Naive B cell (primary cell): ENCODE data around the gene CALM1. TPM values are rescaled to one million over a fixed set of nuclear protein-coding genes. Genes with fewer than 3 reads are reported as not detected.

ENCODE experiments used
- ATAC-seq, 2 donors: fragments of 150-1000 bp; cut with Tn5 transposase; 2 replicates each; pipeline ENCODE4 v1.10.0; 2021; ENCODE audit warnings: low read depth in 2 of 2, mild to moderate bottlenecking in 2 of 2, moderate library complexity in 2 of 2
- DNase-seq: peaks from one replicate; pipeline ENCODE4 v3.0.0; 2022
- H3K27ac Mint-ChIP-seq, 6 donors: one replicate each; pipeline ENCODE4 v1.8.0; 2020 to 2022; ENCODE audit warnings: mild to moderate bottlenecking in 6 of 6, mixed read lengths in 6 of 6, moderate library complexity in 5 of 6, inconsistent platforms in 2 of 6
- H3K27me3 Mint-ChIP-seq, 3 donors: one replicate each; pipeline ENCODE4 v1.8.0; 2021 to 2022; ENCODE audit warnings: mixed read lengths in 3 of 3, mild to moderate bottlenecking in 1 of 3
- H3K36me3 Mint-ChIP-seq, 2 donors: one replicate each; pipeline ENCODE4 v1.8.0; 2020 to 2022; ENCODE audit warnings: mixed read lengths in 2 of 2, inconsistent platforms in 1 of 2, mild to moderate bottlenecking in 1 of 2
- H3K4me1 Mint-ChIP-seq, 3 donors: one replicate each; pipeline ENCODE4 v1.8.0; 2020 to 2022; ENCODE audit warnings: mixed read lengths in 3 of 3, inconsistent platforms in 1 of 3, mild to moderate bottlenecking in 1 of 3, moderate library complexity in 1 of 3
- H3K4me3 Mint-ChIP-seq, 8 donors: one replicate each; pipeline ENCODE4 v1.8.0; 2020 to 2022; ENCODE audit warnings: mild to moderate bottlenecking in 8 of 8, mixed read lengths in 8 of 8, moderate library complexity in 8 of 8, inconsistent platforms in 2 of 8
- H3K9me3 Mint-ChIP-seq, 7 donors: one replicate each; pipeline ENCODE4 v1.8.0; 2020 to 2022; ENCODE audit warnings: mixed read lengths in 7 of 7, mild to moderate bottlenecking in 5 of 7, inconsistent platforms in 2 of 7, moderate library complexity in 1 of 7
- polyA plus RNA-seq, 6 donors: library from polyadenylated mRNA; unstranded; fragments of 300-500 nt; fragmentation: Illumina TruSeq; gene quantifications; one replicate each; pipeline ENCODE4 v1.2.3, GENCODE V29; 2021; ENCODE audit warnings: low read depth in 6 of 6

CALM1 gene
- polyA plus RNA-seq, 6 donors from 2014 or later, result 1,004 to 1,312 (median 1,081) TPM

- Mint-ChIP-seq H3K36me3 (peaks cover 9 to 15% of the 10 kb centered on the region in 2 donors), H3K4me1 (peaks cover 5 to 10% (median 6%) of the 10 kb centered on the region in 3 donors), H3K9me3 (no peaks in the 10 kb centered on the region), H3K27ac (no peak overlapping the region), H3K27me3 (no peaks in the 10 kb centered on the region), H3K4me3 (no peak overlapping the region)
- DNase-seq (no peak), ATAC-seq (no peak)
Measured at GRCh38 chr14:90407230-90407629, 10.4 kb downstream of the CALM1 start.

- peaks cover 0 to 3% (median 0%) of the 10 kb centered on the region in 3 donors for H3K4me1 Mint-ChIP-seq
- ATAC-seq, result no peak
- peak overlapping the region in 2 of 6 donors; percentile 60 to 66 for H3K27ac Mint-ChIP-seq
- H3K9me3 Mint-ChIP-seq, result no peaks in the 10 kb centered on the region
- H3K36me3 Mint-ChIP-seq, result peaks cover under 1 to 5% of the 10 kb centered on the region in 2 donors
- no peaks in the 10 kb centered on the region for H3K27me3 Mint-ChIP-seq
- DNase-seq, result no peak
- no peak overlapping the region for H3K4me3 Mint-ChIP-seq
Measured at GRCh38 chr14:90408713-90409112, 11.9 kb downstream of the CALM1 start.

- no peak for ATAC-seq
- peaks cover 0 to 3% (median 0%) of the 10 kb centered on the region in 3 donors for H3K4me1 Mint-ChIP-seq
- H3K4me3 Mint-ChIP-seq, result no peak overlapping the region
Measured at GRCh38 chr14:90409209-90409730, 12.4 kb downstream of the CALM1 start.

GRCh38 chr14:90412058-90412457 lies 15.2 kb downstream of the CALM1 start:
- ATAC-seq, result no peak
- peak overlapping the region in 1 of 6 donors; percentile 69 for H3K27ac Mint-ChIP-seq
- H3K9me3 Mint-ChIP-seq, result no peaks in the 10 kb centered on the region
- peaks cover 0 to 3% (median 0%) of the 10 kb centered on the region in 3 donors for H3K4me1 Mint-ChIP-seq
- no peak for DNase-seq
- H3K4me3 Mint-ChIP-seq, result no peak overlapping the region
- no peaks in the 10 kb centered on the region for H3K36me3 Mint-ChIP-seq
- no peaks in the 10 kb centered on the region for H3K27me3 Mint-ChIP-seq

More at GRCh38 chr14:90409209-90409730, 12.4 kb downstream of the CALM1 start:
- Mint-ChIP-seq H3K36me3 (peaks cover 0 to 5% of the 10 kb centered on the region in 2 donors), H3K9me3 (no peaks in the 10 kb centered on the region), H3K27me3 (no peaks in the 10 kb centered on the region), H3K27ac (peak overlapping the region in 3 of 6 donors; percentile 2 to 66 (median 58))
- no peak for DNase-seq

- Mint-ChIP-seq H3K4me1 (no peaks in the 10 kb centered on the region), H3K4me3 (no peak overlapping the region), H3K36me3 (peaks cover 0 to 4% of the 10 kb centered on the region in 2 donors), H3K27ac (peak overlapping the region in 1 of 6 donors; percentile 11), H3K9me3 (peaks cover 0 to 9% (median 0%) of the 10 kb centered on the region in 7 donors), H3K27me3 (no peaks in the 10 kb centered on the region)
- ATAC-seq (no peak), DNase-seq (no peak)
Measured at GRCh38 chr14:90416720-90417119, 19.9 kb downstream of the CALM1 start.

GRCh38 chr14:90418053-90418452 lies 21.2 kb downstream of the CALM1 start:
- H3K4me3 Mint-ChIP-seq, result no peak overlapping the region
- H3K36me3 Mint-ChIP-seq, result peaks cover 0 to 4% of the 10 kb centered on the region in 2 donors
- no peaks in the 10 kb centered on the region for H3K4me1 Mint-ChIP-seq
- ATAC-seq (no peak), DNase-seq (no peak)
- peaks cover 0 to 9% (median 0%) of the 10 kb centered on the region in 7 donors for H3K9me3 Mint-ChIP-seq
- H3K27me3 Mint-ChIP-seq, result no peaks in the 10 kb centered on the region
- H3K27ac Mint-ChIP-seq, result no peak overlapping the region

- no peaks in the 10 kb centered on the region for H3K4me1 Mint-ChIP-seq
- DNase-seq (no peak), ATAC-seq (no peak)
- no peak overlapping the region for H3K27ac Mint-ChIP-seq
- H3K27me3 Mint-ChIP-seq, result no peaks in the 10 kb centered on the region
- peaks cover 0 to 9% (median 0%) of the 10 kb centered on the region in 7 donors for H3K9me3 Mint-ChIP-seq
- peaks cover 0 to 4% of the 10 kb centered on the region in 2 donors for H3K36me3 Mint-ChIP-seq
- H3K4me3 Mint-ChIP-seq, result no peak overlapping the region
Measured at GRCh38 chr14:90419200-90419599, 22.4 kb downstream of the CALM1 start.

GRCh38 chr14:90421001-90421631 lies 24.3 kb downstream of the CALM1 start:
- H3K4me1 Mint-ChIP-seq, result no peaks in the 10 kb centered on the region
- H3K27ac Mint-ChIP-seq, result no peak overlapping the region
- DNase-seq (no peak), ATAC-seq (no peak)
- H3K36me3 Mint-ChIP-seq, result peaks cover 0 to 4% of the 10 kb centered on the region in 2 donors
- no peak overlapping the region for H3K4me3 Mint-ChIP-seq
- no peaks in the 10 kb centered on the region for H3K27me3 Mint-ChIP-seq
- H3K9me3 Mint-ChIP-seq, result peaks cover 0 to 9% (median 0%) of the 10 kb centered on the region in 7 donors

- H3K36me3 Mint-ChIP-seq, result peaks cover 0 to 4% of the 10 kb centered on the region in 2 donors
- H3K27ac Mint-ChIP-seq, result no peak overlapping the region
- DNase-seq (no peak), ATAC-seq (no peak)
- H3K9me3 Mint-ChIP-seq, result peaks cover 0 to 9% (median 0%) of the 10 kb centered on the region in 7 donors
- no peaks in the 10 kb centered on the region for H3K4me1 Mint-ChIP-seq
- no peaks in the 10 kb centered on the region for H3K27me3 Mint-ChIP-seq
- H3K4me3 Mint-ChIP-seq, result no peak overlapping the region
Measured at GRCh38 chr14:90421632-90422020, 24.8 kb downstream of the CALM1 start.

- DNase-seq (no peak), ATAC-seq (no peak)
- peaks cover 0 to 6% (median 4%) of the 10 kb centered on the region in 3 donors for H3K4me1 Mint-ChIP-seq
- peaks cover 0 to 6% (median 0%) of the 10 kb centered on the region in 7 donors for H3K9me3 Mint-ChIP-seq
- no peaks in the 10 kb centered on the region for H3K36me3 Mint-ChIP-seq
- H3K27ac Mint-ChIP-seq, result no peak overlapping the region
- H3K27me3 Mint-ChIP-seq, result peaks cover 0 to 5% (median 0%) of the 10 kb centered on the region in 3 donors
- no peak overlapping the region for H3K4me3 Mint-ChIP-seq
Measured at GRCh38 chr14:90423166-90423565, 26.3 kb downstream of the CALM1 start.

GRCh38 chr14:90424075-90424474 lies 27.2 kb downstream of the CALM1 start:
- H3K4me3 Mint-ChIP-seq, result peak overlapping the region in 1 of 8 donors; percentile 11
- H3K36me3 Mint-ChIP-seq, result no peaks in the 10 kb centered on the region
- ATAC-seq, result no peak
- DNase-seq, result no peak
- H3K27me3 Mint-ChIP-seq, result peaks cover 0 to 5% (median 0%) of the 10 kb centered on the region in 3 donors
- H3K27ac Mint-ChIP-seq, result peak overlapping the region in 1 of 6 donors; percentile 78
- no peaks in the 10 kb centered on the region for H3K9me3 Mint-ChIP-seq
- H3K4me1 Mint-ChIP-seq, result peaks cover 0 to 7% (median 4%) of the 10 kb centered on the region in 3 donors

GRCh38 chr14:90424686-90425372 lies 28.0 kb downstream of the CALM1 start:
- H3K36me3 Mint-ChIP-seq, result no peaks in the 10 kb centered on the region
- no peak overlapping the region for H3K27ac Mint-ChIP-seq
- no peak overlapping the region for H3K4me3 Mint-ChIP-seq
- peaks cover 0 to 5% (median 0%) of the 10 kb centered on the region in 3 donors for H3K27me3 Mint-ChIP-seq
- H3K9me3 Mint-ChIP-seq, result peaks cover 0 to 2% (median 0%) of the 10 kb centered on the region in 7 donors
- peaks cover 0 to 7% (median 4%) of the 10 kb centered on the region in 3 donors for H3K4me1 Mint-ChIP-seq
- no peak for DNase-seq
- no peak for ATAC-seq

GRCh38 chr14:90425373-90425879 lies 28.6 kb downstream of the CALM1 start:
- no peaks in the 10 kb centered on the region for H3K36me3 Mint-ChIP-seq
- peaks cover 0 to 5% (median 0%) of the 10 kb centered on the region in 3 donors for H3K27me3 Mint-ChIP-seq
- H3K9me3 Mint-ChIP-seq, result peaks cover 0 to 2% (median 0%) of the 10 kb centered on the region in 7 donors
- ATAC-seq (no peak), DNase-seq (no peak)
- H3K4me3 Mint-ChIP-seq, result no peak overlapping the region
- H3K4me1 Mint-ChIP-seq, result peaks cover 0 to 7% (median 4%) of the 10 kb centered on the region in 3 donors
- H3K27ac Mint-ChIP-seq, result no peak overlapping the region
